ENCODE results near the gene GRIK1.

The GRIK1 gene

DNA sequence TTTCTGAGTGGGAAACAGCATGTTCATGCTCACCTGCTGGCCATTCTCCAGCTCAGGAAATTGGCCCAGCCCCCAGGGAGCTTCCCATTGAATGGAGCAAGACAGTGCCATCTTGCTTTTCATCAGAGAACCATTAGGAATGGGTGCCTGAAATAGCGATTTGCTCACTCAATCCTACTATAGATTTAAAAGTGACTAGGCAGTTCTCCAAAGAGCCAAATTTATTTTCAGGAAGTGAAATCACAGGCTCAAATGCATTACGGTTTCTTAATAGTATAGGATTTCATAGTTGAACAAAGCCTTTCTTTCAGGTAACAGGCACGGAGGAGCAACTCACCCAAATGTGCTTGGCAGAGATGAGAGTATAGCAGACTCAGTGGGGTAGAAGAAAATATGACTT lies 272.1 kb downstream of the GRIK1 start:
- Histone ChIP-seq H3K79me2 (ENCODE audit: insufficient read depth, low read length) (no peaks in the 10 kb centered on the region), H4K20me1 (ENCODE audit: insufficient read depth, low read length, poor library complexity, severe bottlenecking) (no peaks in the 10 kb centered on the region), H3K4me1 (ENCODE audit: insufficient read depth, low read length, poor library complexity, severe bottlenecking) (no peaks in the 10 kb centered on the region), H3K27me3 (ENCODE audit: insufficient read depth, low read length, poor library complexity, severe bottlenecking) (no peaks in the 10 kb centered on the region), H3K9me3 (ENCODE audit: insufficient read depth, low read depth, low read length) (no peaks in the 10 kb centered on the region), H3F3A (ENCODE audit: low read depth) (no peaks in the 10 kb centered on the region), H3K36me3 (ENCODE audit: insufficient read depth, low read length) (no peaks in the 10 kb centered on the region), H2AFZ (ENCODE audit: low read length) (no peak overlapping the region), H3K9ac (ENCODE audit: low read depth, low read length, poor library complexity, severe bottlenecking) (no peak overlapping the region), H3K9me2 (replicated peaks; ENCODE audit: low read depth, low read length) (no peaks in the 10 kb centered on the region), H3K4me3 (ENCODE audit: low read length, poor library complexity, severe bottlenecking) (no peak overlapping the region), H3K4me2 (ENCODE audit: low read depth, low read length, poor library complexity, severe bottlenecking) (no peak overlapping the region)
- no peak for TF ChIP-seq EZH2phosphoT487 (IDR thresholded peaks at IDR 0.05; ENCODE audit: borderline replicate concordance)
- TF ChIP-seq, protein P1, sequence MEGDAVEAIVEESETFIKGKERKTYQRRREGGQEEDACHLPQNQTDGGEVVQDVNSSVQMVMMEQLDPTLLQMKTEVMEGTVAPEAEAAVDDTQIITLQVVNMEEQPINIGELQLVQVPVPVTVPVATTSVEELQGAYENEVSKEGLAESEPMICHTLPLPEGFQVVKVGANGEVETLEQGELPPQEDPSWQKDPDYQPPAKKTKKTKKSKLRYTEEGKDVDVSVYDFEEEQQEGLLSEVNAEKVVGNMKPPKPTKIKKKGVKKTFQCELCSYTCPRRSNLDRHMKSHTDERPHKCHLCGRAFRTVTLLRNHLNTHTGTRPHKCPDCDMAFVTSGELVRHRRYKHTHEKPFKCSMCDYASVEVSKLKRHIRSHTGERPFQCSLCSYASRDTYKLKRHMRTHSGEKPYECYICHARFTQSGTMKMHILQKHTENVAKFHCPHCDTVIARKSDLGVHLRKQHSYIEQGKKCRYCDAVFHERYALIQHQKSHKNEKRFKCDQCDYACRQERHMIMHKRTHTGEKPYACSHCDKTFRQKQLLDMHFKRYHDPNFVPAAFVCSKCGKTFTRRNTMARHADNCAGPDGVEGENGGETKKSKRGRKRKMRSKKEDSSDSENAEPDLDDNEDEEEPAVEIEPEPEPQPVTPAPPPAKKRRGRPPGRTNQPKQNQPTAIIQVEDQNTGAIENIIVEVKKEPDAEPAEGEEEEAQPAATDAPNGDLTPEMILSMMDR (conservative IDR thresholded peaks at IDR 0.05; ENCODE audit: low read length), result no peak

DNA sequence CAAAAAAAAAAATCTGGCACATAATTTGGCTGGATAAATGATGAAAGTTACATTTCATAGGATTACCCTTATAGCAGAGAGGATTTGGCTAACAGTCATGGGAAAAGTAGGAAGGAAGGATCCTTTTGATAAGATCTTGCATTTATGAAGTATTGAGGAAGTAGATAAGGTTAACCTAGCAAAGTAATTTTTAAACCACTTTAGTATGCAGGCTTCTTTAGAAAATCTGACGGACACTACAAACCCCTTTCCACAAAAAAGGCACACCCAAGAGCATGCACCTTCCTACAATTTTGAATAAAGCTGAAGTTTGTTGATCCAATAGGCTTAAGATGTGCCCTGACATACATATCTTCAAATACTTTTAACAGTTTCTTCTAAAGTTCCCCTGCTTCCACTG lies 275.2 kb downstream of the GRIK1 start:
- TF ChIP-seq, protein P1 (conservative IDR thresholded peaks at IDR 0.05; ENCODE audit: low read length), result no peak
- no peak for TF ChIP-seq EZH2phosphoT487 (IDR thresholded peaks at IDR 0.05; ENCODE audit: borderline replicate concordance)
- Histone ChIP-seq H3K9me3 (ENCODE audit: insufficient read depth, low read depth, low read length) (no peaks in the 10 kb centered on the region), H3F3A (ENCODE audit: low read depth) (no peaks in the 10 kb centered on the region), H4K20me1 (ENCODE audit: insufficient read depth, low read length, poor library complexity, severe bottlenecking) (no peaks in the 10 kb centered on the region), H3K4me2 (ENCODE audit: low read depth, low read length, poor library complexity, severe bottlenecking) (no peak overlapping the region), H2AFZ (ENCODE audit: low read length) (no peak overlapping the region), H3K79me2 (ENCODE audit: insufficient read depth, low read length) (no peaks in the 10 kb centered on the region), H3K9me2 (replicated peaks; ENCODE audit: low read depth, low read length) (no peaks in the 10 kb centered on the region), H3K27me3 (ENCODE audit: insufficient read depth, low read length, poor library complexity, severe bottlenecking) (no peaks in the 10 kb centered on the region), H3K36me3 (ENCODE audit: insufficient read depth, low read length) (no peaks in the 10 kb centered on the region), H3K4me1 (ENCODE audit: insufficient read depth, low read length, poor library complexity, severe bottlenecking) (no peaks in the 10 kb centered on the region), H3K4me3 (ENCODE audit: low read length, poor library complexity, severe bottlenecking) (no peak overlapping the region), H3K9ac (ENCODE audit: low read depth, low read length, poor library complexity, severe bottlenecking) (no peak overlapping the region)

- no peak overlapping the region for H3K9ac ChIP-seq (ENCODE audit: low read depth, low read length, poor library complexity, severe bottlenecking)
- no peaks in the 10 kb centered on the region for H4K20me1 ChIP-seq (ENCODE audit: insufficient read depth, low read length, poor library complexity, severe bottlenecking)
- H3K79me2 ChIP-seq (ENCODE audit: insufficient read depth, low read length), result no peaks in the 10 kb centered on the region
- TF ChIP-seq, protein P1 (conservative IDR thresholded peaks at IDR 0.05; ENCODE audit: low read length), result no peak
- no peak for TF ChIP-seq EZH2phosphoT487 (IDR thresholded peaks at IDR 0.05; ENCODE audit: borderline replicate concordance)
- H2AFZ ChIP-seq (ENCODE audit: low read length), result no peak overlapping the region
- H3K36me3 ChIP-seq (ENCODE audit: insufficient read depth, low read length), result no peaks in the 10 kb centered on the region
- no peaks in the 10 kb centered on the region for H3K27me3 ChIP-seq (ENCODE audit: insufficient read depth, low read length, poor library complexity, severe bottlenecking)
- H3K9me2 ChIP-seq (replicated peaks; ENCODE audit: low read depth, low read length), result no peaks in the 10 kb centered on the region
- peaks cover 3% of the 10 kb centered on the region for H3K4me1 ChIP-seq (ENCODE audit: insufficient read depth, low read length, poor library complexity, severe bottlenecking)
- no peaks in the 10 kb centered on the region for H3F3A ChIP-seq (ENCODE audit: low read depth)
- H3K4me3 ChIP-seq (ENCODE audit: low read length, poor library complexity, severe bottlenecking), result no peak overlapping the region
- no peaks in the 10 kb centered on the region for H3K9me3 ChIP-seq (ENCODE audit: insufficient read depth, low read depth, low read length)
- no peak overlapping the region for H3K4me2 ChIP-seq (ENCODE audit: low read depth, low read length, poor library complexity, severe bottlenecking)
Measured at GRCh38 chr21:29661672-29662442, 277.9 kb downstream of the GRIK1 start.

All from Loucy (cell line).